ENCODE measurements around the gene ANKRD7.

GRCh38 chr7:118214051-118214832 lies 10.3 kb upstream of the ANKRD7 start:
- TF ChIP-seq, protein P1, sequence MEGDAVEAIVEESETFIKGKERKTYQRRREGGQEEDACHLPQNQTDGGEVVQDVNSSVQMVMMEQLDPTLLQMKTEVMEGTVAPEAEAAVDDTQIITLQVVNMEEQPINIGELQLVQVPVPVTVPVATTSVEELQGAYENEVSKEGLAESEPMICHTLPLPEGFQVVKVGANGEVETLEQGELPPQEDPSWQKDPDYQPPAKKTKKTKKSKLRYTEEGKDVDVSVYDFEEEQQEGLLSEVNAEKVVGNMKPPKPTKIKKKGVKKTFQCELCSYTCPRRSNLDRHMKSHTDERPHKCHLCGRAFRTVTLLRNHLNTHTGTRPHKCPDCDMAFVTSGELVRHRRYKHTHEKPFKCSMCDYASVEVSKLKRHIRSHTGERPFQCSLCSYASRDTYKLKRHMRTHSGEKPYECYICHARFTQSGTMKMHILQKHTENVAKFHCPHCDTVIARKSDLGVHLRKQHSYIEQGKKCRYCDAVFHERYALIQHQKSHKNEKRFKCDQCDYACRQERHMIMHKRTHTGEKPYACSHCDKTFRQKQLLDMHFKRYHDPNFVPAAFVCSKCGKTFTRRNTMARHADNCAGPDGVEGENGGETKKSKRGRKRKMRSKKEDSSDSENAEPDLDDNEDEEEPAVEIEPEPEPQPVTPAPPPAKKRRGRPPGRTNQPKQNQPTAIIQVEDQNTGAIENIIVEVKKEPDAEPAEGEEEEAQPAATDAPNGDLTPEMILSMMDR (IDR thresholded peaks at IDR 0.05) = no peak
- peak; percentile 45 for TF ChIP-seq POLR2A (IDR thresholded peaks at IDR 0.05)

Measured in prostate gland (tissue), 2 donors.